Measurements from ENCODE around the gene SENP7.
"Not testable (repeated sequence)": the region's sequence is repeated elsewhere in the genome, so short reads cannot be mapped to it uniquely, and the experiment has no call there.

The SENP7 gene

DNA sequence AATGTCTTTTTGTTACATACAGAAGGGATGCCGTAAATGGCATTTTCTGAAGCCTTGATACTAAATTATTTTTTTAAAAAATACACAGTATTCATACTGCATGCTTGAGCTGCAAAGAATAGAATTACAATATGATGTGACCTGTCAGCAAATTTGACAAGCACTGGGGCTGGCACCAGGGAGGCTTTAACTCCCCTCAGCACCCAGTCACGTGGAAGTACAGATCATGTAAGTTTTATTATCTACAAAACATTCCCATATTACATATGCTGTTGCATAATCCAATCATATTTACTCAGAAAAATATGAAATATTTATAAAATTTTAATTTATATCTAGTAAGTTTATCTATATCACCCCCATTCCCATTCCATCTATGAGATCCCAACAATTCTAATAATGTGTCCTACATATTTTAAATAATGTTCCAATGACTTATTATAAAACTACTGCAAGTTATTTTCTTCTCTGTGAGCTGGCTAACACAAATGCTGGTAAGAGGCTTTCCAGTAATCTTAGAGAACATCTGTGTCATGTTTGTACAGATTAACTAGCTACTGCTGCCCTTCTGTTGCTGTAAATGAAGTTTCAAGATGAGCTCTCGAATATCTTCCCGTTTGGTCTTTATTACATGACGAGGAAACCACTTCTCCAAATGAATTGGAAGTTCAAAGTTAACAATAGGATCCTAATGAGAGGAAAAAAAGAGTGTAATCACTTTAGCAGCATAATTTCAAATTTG, 187.4 kb downstream of the SENP7 start:
- DNase-seq = no peak

DNA sequence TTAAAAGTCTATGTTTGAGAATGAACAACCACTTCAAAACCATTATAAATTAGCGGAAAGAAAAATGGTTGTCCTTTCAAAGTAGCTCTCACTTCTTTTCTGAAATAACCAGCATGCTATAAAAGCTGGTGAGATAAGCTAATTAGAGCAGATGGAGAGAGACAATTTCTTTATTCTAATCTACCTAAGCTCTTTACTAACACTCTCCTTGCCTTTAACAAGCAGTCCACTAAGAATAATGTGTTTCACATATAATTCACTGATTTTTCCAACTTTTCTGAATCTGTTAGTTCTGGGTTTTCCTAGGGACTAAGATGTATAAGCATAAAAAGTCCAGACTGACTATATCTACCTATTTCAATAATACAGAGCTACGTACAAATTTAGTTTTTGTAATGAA, 192.5 kb downstream of the SENP7 start, which contains the start of gene IMPG2:
Gene IMPG2 (minus strand): TSS at position 101 of the 400 bp plus-strand sequence. CDS start 203 bp downstream, outside the sequence.
- no peak for DNase-seq

DNA sequence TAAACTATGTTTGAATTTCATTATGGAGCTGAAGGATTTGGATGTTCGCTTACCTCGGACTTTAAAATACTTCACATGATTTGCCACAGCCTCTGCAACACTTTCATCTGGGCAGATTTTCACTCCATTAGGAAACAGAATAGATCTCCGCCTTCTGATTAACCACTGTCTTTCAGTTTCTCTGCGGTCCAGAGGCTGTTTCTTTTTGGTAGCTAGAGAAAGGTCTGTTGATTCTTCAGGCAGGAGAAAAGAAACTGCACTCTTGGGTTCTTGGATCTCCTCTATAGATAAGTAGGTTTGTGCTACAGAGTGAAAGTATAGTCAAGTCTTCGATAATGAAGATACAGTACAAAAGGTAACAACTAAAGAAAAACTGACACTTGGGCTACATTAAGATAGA, 193.5 kb downstream of the SENP7 start:
- no peak for DNase-seq

DNA sequence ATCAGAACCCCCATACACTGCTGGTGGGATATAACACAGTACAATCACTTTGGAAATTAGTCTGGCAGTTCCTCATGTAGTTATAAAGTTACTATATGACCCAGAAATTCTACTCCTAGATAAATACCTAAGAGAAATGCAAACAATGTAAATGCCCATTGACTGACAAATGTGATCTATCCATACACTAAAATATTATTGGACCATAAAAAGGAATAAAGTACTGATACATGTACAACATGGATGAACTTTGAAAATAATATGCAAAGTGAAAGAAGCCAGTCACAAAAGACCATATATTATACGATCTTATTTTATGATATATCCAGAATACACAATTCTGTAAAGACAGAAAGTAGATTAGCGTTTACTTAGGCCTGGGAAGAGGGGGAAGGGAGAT, 200.5 kb downstream of the SENP7 start:
- DNase-seq = no peak

DNA sequence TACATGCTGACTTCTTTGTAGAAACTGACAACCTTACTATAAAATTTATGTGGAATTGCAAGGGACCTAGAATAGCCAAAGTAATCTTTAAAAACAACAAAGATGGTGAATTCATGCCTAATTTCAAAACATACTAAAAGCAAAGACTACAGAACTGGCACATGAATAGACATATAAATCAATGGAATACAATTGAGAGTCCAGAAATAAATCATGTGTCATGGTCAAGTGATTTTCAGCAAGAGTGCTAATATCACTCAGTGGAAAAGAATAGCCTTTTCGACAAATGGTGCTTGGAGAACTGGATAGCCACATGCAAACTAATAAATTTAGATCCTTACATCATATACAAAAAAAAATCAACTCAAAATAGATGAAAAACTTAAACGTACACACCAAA, 201.3 kb downstream of the SENP7 start:
- no peak for DNase-seq

DNA sequence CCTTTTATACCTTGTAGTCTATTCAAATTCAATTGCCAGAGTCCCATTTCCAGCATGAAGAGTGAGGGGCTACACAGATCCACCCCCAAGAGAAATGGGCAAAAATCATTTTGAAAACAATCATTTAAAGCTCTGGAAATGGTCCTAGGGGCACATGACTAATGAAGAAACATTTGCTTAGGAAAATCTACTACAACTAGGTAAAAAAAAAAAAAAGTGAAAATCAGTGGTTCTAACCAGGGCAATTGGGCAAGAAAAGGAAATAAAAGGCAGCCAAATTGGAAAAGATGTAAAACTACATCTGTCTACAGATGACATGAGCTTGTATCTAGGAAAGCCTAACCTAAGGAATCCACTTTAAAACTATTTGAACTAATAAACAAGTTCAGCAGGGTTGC, 202.0 kb downstream of the SENP7 start:
- DNase-seq = no peak

DNA sequence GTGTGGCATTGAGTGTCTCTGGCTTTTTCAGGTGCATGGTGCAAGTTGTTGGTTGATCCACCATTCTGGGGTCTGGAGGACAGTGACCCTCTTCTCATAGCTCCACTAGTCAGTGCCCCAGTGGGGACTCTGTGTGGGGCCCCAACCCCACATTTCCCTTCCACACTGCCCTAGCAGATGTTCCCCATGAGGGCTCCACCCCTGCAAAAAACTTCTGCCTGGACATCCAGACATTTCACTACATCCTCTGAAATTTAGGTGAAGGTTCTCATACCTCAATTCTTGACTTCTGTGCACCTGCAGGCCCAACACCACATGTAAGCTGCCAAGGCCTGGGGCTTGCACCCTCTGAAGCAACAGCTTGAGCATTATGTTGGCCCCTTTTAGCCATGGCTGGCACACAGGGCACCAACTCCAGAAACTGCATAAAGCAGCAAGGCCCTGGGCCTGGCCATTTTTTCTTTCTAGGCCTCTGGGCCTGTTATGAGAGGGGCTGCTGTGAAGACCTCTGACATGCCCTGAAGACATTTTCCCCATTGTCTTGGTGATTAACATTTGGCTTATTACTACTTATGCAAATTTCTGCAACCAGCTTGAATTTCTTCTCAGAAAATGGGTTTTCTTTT, 204.8 kb downstream of the SENP7 start:
- not testable (repeated sequence) for DNase-seq

DNA sequence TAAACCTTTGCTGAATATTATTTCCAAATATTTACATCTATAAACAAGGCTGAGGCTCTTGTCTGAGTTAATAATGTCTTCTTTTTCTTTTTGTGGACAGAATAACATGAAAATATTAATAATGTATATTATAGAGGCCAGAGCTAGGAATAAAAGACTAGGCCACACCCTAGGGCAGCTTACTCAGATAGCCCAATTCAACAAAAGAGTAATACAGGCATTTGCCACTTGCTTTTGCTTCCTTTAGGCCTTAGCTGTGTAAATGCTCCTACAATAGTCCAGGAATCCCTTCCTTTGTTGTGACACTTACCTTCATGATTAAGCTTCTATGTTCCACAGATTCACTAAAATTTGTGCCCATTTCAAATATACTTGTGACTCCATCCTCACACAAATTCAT, 209.2 kb downstream of the SENP7 start:
- DNase-seq = no peak

DNA sequence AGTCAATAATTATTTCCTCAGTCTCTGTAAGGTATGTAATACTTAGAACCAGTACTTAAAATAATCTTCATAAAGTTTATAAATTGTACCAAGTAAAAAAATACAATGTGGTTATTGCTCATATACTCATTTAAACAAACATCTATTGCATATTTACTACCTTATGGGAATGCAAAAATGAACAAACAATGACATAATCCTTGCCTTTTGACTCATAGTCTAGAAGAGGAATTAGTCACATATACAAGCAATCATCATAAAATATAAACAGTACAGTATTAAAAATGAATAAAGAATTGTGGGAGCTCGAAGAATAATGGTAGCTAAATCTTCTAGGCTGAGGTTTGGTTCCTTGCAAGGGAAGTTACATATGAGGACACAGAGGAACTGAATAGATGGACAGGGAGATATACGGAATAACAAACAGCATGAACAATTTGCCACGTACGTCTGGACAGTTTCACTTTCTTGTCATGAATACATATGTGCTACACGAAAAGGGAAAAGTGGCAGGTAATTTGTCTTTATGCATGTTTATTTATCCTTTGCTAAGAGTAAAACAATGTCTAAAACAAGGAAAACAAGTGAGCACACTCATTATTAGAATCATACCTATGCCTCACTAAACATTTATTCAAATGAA, 209.8 kb downstream of the SENP7 start:
- no peak for DNase-seq

DNA sequence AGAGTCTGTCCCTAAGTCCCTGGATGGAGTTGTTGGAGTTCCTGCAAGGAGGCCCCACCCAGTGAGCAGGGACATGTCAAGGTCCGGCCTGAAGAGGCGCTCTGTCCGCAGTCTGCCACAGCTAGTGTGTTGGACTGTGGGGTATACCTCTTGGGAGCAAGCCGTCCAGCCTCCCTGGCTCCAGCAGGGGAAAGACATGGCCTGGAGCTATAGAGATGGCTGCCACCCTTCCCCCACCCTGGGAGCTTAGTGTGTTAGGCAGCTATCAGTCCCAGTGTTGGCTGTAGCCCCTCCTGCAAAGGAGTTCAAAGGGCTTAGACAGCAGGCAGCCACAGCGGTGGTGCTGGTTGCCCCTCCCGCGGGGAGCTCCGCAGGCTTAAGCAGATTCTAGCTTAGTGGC, 212.9 kb downstream of the SENP7 start:
- no peak for DNase-seq

DNA sequence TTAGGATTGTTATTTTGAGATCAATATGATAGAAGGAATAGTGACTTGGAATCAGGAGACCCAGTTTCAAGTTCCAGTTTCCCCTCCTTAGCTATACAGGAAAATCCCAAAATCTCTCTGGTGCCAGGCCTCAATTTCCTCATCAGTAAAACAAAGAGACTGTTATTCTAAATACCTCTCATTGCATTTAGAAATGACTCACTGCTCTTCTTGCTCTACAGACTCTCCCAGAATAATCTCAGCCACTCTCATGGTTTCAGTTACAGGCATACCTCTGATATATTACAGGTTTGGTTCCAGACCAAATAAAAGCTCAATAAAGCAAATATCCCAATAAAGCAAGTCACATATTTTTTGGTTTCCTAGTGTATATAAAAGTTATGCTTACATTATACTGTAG, 221.0 kb downstream of the SENP7 start:
- no peak for DNase-seq

DNA sequence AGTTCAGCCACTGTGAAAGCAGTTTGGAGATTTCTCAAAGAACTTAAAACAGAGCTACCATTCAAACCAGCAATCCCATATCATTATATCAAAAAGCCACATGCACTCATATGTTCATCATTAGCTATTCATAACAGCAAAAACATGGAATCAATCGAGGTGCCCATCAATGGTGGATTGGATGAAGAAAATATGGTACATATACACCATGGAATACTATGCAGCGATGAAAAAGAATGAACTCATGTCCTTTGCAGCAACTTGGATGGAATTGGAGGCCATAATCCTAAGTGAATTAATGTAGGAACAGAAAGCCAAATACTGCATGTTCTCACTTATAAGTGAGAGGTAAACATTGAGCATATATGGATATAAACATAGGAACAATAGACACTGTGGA, 224.7 kb downstream of the SENP7 start:
- no peak for DNase-seq

DNA sequence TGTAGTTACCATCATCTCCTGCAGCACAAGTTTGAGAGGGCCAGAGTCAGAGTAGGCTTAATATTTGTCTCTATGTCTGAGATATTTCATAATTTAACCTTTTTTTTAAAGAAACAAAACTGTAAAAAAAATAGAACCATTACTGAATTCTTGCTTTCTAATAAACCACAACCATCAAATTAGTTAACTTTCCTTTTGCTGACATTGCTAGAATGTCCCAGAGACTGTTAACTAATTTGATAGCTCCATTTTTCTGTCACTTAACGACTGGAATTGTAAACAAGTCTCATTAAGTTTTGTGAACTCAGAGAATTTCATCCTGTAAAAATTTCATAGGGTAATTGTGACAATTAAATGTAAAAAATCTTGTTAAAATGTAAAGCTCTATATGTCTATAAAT, 228.3 kb downstream of the SENP7 start:
- no peak for DNase-seq

DNA sequence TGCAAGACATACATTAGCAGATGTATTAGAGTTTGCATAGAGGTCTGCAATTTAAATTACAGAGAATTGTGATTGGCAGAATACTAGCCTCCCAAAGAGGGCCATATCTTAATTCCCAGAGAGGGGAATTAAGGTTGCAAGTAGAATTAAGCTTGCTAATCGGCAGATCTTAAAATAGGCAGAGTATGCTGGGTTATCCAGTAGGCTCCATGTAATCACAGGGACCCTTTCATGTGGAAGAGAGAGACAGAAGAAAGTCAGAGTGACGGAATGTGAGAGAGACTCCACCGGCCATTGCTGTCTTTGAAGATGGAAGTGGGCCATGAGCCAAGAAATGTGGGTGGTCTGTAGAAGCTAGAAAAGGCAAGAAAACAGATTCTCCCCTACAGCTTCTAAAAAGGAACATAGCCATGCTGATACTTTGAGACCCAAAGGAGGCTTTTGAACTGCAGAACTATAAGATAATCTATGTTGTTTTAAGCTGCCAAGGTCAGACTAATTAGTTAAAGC, 231.4 kb downstream of the SENP7 start:
- DNase-seq = no peak

DNA sequence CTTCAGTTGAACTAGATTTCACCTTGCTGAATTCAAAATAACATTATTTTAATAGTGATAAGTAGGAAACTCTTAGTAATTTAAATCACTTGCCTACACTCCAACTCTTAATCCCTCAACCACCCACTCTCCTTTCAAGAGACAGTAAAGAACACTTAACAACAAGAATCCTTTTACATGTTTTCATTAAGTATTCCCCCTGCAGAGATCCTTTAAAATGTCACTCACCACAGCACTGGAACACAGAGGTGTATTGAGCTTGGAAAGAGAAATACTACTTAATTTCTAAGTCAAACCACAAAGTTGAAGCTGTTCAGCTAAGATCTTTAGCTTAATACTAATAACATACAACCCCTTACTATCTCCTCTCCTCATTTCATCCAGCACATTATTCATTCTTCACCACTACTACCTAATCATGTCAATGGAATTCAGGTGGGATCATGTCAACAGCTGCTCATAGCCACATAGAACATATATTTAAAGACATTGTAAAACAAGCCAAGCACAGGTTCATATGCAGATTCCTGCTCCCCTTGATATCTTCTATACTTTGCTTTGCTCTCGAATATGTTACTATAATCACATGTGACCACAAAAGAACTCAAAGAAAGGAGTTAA, 233.1 kb downstream of the SENP7 start:
- no peak for DNase-seq

DNA sequence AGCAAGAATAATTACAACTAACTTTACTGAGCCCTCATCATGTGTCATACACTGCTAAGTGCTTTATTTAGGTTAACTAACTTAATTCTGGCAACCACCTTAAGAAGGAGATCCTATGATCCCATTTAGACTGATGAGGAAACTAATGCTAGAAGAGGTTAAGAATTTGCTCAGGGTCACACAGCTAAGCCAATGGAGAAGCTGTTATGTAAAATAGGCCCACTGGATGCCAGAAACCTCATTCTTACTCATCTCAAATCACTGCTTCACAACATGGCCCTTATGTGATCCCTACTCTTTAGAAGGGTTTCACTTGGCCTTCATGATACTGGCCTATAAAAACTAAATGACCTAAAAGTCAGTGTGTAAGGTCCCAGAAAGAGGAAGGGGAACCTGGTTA, 233.8 kb downstream of the SENP7 start:
- no peak for DNase-seq

DNA sequence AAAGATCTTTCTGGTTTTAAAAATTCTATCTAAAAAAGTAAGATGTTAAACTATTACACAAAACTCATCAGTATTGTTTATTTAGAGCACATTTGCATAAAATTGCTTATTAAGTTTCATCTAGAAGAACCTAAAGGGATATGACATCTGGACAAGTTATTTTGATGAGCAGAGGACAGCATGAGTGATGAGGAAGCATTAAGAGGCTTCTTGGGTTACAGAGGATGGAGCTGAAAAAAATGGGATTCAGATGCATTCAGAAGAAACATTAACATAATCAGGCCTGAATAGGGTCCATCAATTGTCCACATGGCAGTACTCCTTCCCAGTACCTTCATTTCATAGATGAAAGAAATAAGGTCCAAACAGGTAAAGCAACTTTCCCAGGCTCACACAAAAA, 234.3 kb downstream of the SENP7 start:
- DNase-seq = no peak
